Tibial nerve (tissue), 4 donors: Measurements from ENCODE around the gene ACOXL.

Source experiments
- EP300 ChIP-seq, 2 donors: sonication (generic); formaldehyde crosslinking; IDR thresholded peaks; one replicate each; pipeline ENCODE4 v1.6.1; 2017; ENCODE audit warnings: antibody characterized with exemption in 2 of 2, mild to moderate bottlenecking in 1 of 2
- TF ChIP-seq, protein P1 (sequence below), 5 experiments: fragments of 200-600 bp in 3 of 5; fragments of 450-650 bp in 2 of 5; sonication (generic) in 3 of 5; IDR thresholded peaks; one replicate each; pipeline ENCODE4 v1.5.1; 2016 to 2019; ENCODE audit warnings: antibody characterized with exemption in 5 of 5, mild to moderate bottlenecking in 3 of 5, moderate library complexity in 2 of 5

DNA sequence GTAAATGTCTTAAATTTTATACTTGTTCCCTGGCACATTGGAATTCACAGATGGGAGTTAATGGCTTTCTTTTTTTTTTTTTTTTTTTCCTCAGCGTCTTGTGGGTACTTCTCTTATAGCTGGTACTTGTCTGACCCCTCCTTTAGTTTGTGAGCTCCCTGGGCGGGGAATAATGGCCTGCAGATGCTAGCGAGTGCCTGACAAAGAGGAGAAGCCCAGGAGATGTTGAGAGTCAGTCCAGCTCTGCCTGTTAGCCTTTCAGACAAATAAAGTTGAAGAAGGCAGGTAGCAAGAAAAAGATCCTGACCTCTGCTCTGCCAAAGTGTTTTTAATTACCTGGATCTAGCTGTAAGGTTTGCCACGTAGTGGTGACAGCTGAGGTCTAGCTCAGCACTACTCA, 395.0 kb downstream of the ACOXL start:
- TF ChIP-seq, protein P1, sequence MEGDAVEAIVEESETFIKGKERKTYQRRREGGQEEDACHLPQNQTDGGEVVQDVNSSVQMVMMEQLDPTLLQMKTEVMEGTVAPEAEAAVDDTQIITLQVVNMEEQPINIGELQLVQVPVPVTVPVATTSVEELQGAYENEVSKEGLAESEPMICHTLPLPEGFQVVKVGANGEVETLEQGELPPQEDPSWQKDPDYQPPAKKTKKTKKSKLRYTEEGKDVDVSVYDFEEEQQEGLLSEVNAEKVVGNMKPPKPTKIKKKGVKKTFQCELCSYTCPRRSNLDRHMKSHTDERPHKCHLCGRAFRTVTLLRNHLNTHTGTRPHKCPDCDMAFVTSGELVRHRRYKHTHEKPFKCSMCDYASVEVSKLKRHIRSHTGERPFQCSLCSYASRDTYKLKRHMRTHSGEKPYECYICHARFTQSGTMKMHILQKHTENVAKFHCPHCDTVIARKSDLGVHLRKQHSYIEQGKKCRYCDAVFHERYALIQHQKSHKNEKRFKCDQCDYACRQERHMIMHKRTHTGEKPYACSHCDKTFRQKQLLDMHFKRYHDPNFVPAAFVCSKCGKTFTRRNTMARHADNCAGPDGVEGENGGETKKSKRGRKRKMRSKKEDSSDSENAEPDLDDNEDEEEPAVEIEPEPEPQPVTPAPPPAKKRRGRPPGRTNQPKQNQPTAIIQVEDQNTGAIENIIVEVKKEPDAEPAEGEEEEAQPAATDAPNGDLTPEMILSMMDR (IDR thresholded peaks at IDR 0.05) = no peak
- no peak for TF ChIP-seq EP300 (IDR thresholded peaks at IDR 0.05)
